GM21619 (cell line): ENCODE data around the gene NR4A2.

Experiments
- ATAC-seq: cut with Tn5 transposase; IDR thresholded peaks from one replicate; pipeline ENCODE4 v1.9.1; 2021; ENCODE audit not compliant: unreplicated experiment

NR4A2 gene

DNA sequence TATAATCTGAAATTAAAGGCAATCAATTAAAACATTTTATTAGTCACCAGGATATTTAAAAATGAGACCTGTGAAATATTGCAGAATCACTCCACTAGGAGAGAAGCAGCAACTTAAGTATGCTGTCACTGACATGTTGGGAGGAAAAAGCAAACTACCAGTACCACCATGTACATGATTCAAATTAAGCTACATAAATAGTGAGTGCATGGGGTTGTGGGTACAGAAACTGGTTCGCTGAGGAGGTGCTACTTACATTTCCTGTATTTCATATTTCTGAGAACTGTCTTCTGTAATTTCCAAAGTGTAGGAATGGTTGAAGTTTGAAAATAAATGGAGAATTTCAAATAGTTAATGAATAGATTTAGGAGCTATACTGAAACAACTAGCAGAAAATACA is 7.9 kb upstream of the NR4A2 start:
- ATAC-seq = no peak

DNA sequence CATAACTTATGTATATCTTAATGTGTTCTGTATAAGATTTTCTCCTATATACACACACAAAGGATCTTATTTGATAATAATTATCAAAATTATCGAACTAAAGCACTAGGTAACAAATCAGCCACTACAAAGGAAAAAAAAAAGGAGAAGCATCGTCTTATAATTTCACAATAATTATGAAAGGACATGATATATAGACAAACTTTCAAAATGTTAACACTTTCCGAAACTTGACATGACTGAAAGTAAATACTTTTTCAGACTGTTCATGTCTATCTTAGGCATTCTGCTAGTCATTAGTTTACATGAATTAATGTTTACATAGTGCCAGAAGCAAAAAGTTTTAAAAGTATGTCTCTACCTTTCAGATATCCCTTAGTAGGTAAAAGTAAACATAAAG is 7.3 kb upstream of the NR4A2 start:
- ATAC-seq = no peak

- no peak for ATAC-seq
Observed at GRCh38 chr2:156339110-156339847, 6.8 kb upstream of the NR4A2 start.

- no peak for ATAC-seq
Observed at GRCh38 chr2:156338578-156338977, 6.1 kb upstream of the NR4A2 start.

GRCh38 chr2:156334496-156335478 is 2.3 kb upstream of the NR4A2 start:
- peak; percentile 23 for ATAC-seq

GRCh38 chr2:156333951-156334495 is 1.5 kb upstream of the NR4A2 start:
- ATAC-seq = peak; percentile 39

GRCh38 chr2:156333274-156333950 is 891 bp upstream of the NR4A2 start:
- ATAC-seq = peak; percentile 17

DNA sequence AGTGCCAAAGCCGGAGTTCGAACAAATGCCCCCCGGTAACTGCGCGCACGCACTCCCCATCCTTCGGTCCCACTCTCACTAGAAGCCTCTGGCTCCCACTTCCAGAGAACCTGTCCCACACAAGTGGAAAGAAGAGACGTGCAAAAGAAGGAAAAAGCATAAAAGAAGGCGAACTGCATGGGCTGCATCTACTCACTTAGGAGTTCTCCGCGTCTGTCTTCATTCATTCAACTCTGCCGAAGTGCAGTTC is 312 bp downstream of the NR4A2 start:
- ATAC-seq = no peak

- no peak for ATAC-seq
Observed at GRCh38 chr2:156331572-156332283, 793 bp downstream of the NR4A2 start.

GRCh38 chr2:156329927-156330726 is 2.4 kb downstream of the NR4A2 start:
- ATAC-seq = no peak

DNA sequence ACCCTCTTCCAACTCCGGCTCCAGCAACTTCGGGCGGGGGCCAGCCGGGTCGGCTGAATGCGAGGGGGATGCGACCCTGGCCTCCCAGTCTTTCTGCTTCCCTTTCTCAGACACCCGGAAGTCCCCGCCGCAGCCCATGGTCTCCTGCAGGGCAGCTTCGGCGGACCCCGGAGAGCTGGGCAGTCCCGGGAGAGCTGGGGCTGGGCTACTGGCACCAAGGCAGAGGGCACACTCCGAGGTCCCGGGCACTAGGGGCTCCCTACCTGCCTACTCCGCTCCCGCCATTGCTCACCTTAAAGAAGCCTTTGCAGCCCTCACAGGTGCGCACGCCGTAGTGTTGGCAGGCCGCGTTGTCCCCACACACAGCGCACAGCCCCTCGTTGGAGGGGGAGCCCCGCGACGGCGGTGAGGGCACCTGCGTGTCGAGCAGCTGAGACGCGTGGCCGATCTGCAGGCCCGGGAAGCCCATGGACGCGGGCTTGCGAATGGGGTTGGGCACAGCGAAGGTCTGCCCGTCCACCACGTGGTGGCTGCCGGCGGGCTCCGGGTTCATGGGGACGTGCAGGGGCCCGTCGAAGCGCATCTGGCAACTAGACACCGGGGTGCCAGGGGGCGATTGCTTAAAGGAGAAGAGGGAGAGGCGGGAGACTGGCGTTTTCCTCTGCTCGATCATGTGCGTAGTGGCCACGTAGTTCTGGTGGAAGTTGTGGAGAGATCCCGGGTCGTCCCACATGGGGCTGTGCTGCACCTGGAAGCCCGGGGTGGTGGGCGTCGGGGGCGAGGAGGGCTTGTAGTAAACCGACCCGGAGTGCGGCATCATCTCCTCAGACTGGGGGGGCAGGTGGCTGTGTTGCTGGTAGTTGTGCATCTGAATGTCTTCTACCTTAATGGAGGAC is 3.2 kb downstream of the NR4A2 start:
- no peak for ATAC-seq

- ATAC-seq = no peak
Observed at GRCh38 chr2:156327835-156328695, 4.5 kb downstream of the NR4A2 start.

GRCh38 chr2:156326526-156327095 is 5.9 kb downstream of the NR4A2 start:
- no peak for ATAC-seq

DNA sequence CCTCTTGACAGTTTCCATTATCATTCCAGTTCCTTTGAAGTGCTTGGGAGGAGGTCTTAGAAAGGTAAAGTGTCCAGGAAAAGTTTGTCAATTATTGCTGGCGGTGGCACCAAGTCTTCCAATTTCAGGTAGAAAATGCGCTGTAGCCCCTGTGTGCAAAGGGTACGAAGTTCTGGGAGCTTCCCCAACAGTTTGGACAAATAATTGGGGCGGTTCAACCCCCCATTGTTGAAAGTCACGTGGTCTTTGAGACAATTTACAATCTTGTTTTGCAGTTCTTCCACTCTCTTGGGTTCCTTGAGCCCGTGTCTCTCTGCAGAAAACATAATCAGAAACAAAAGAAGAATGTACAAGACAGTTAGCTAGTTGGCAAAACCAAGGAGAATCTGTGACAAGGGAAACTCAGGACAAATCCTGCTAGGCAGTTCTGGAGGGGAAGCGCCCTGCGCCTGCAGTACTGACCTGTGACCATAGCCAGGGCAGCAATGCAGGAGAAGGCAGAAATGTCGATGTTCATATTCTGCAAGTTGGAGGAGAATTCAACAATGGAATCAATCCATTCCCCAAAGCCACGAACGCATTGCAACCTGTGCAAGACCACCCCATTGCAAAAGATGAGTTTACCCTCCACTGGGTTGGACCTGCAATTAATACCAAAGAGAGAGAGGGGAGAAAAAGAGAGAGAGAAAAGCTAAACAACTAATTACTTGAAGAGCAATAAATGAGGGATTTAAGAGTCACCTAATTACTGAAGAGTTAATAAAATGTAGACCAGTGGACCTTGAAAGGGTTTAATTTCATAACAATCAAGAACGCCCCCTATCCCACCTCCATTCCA is 6.6 kb downstream of the NR4A2 start:
- ATAC-seq = no peak

DNA sequence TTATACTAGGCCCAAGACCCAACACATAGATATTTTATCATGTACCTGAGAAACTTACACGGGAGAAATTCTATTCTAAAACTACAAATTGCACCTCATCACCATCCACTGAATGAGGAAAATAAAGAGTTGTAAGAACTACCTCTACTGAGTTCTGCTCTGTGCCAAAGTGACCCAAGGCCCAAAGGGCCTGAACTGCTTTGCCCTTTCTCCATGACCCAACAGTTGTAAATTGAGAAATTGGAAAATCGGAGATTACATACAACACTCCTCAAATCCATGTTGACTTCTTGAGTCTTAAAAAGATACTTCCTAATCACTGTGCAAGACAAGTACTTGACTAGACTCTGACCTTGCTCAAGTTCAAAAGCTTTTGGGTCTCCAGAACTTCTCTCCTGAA is 8.8 kb downstream of the NR4A2 start:
- no peak for ATAC-seq

DNA sequence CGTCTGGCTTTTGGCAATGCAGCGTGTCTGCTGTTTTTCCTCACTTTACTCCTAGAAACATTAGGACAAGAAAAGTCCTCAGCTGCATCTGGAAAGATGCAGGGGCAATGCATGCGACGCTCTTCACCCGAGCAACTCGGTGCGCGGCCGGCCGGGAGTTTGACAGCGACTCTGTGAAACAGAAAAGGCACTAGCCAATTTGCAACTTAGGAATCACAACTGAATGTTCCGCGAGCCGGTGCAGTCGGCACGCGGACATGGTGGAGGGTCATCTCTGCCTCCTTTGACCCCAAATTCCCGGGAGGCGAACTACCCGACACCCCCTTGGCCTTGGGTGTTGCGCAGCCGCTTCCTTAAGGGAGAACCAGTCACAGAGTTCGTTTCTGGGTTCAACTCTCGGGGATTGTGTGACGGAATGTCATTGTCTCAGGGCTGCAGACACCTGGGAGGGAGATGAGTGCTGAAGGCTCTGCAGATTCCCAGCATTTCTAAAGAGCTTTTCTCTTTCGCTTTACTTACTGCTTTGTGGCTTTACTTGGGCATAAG is 9.8 kb downstream of the NR4A2 start:
- no peak for ATAC-seq
